Lung (tissue), 12 donors: ENCODE data around the gene BCL6. TPM values are rescaled to one million over a fixed set of nuclear protein-coding genes. Genes with fewer than 3 reads are reported as not detected.

Source experiments
- ATAC-seq: fragments of 200-7000 bp; cut with Tn5 transposase; one replicate; pipeline ENCODE4 v1.9.1; 2020; ENCODE audit warnings: moderate number of reproducible peaks; ENCODE audit not compliant: insufficient read depth, low FRiP score
- DNase-seq, 3 donors: peaks; one replicate each; pipeline ENCODE4 v3.0.0-alpha.2; 2013 to 2017
- H3K27ac ChIP-seq, 2 donors: one replicate each; pipeline ENCODE4 v1.5.1; 2013; ENCODE audit warnings: mild to moderate bottlenecking in 2 of 2, moderate library complexity in 2 of 2, control low read depth in 1 of 2, inconsistent platforms in 1 of 2, low read depth in 1 of 2, low read length in 1 of 2
- H3K27me3 ChIP-seq, 3 donors: one replicate each; pipeline ENCODE4 v1.5.1; 2013; ENCODE audit warnings: low read length in 2 of 3; ENCODE audit not compliant: control insufficient read depth in 3 of 3, insufficient read depth in 3 of 3
- H3K36me3 ChIP-seq, 4 donors: one replicate each; pipeline ENCODE4 v1.5.1; 2013; ENCODE audit warnings: low read length in 4 of 4, mild to moderate bottlenecking in 1 of 4, moderate library complexity in 1 of 4; ENCODE audit not compliant: control insufficient read depth in 4 of 4, insufficient read depth in 4 of 4
- H3K4me1 ChIP-seq, 5 donors: one replicate each; pipeline ENCODE4 v1.5.1; 2013; ENCODE audit warnings: low read length in 5 of 5, mild to moderate bottlenecking in 2 of 5, moderate library complexity in 1 of 5; ENCODE audit not compliant: control insufficient read depth in 5 of 5, insufficient read depth in 5 of 5
- H3K4me3 ChIP-seq: one replicate; pipeline ENCODE4 v1.5.1; 2013; ENCODE audit warnings: mild to moderate bottlenecking, control low read depth, moderate library complexity
- H3K9ac ChIP-seq, 2 donors: one replicate each; pipeline ENCODE4 v1.5.1; 2013; ENCODE audit warnings: low read length in 2 of 2, control low read depth in 1 of 2; ENCODE audit not compliant: insufficient read depth in 1 of 2
- H3K9me3 ChIP-seq, 4 donors: one replicate each; pipeline ENCODE4 v1.5.1; 2013; ENCODE audit warnings: low read length in 3 of 4, mild to moderate bottlenecking in 1 of 4, moderate library complexity in 1 of 4; ENCODE audit not compliant: control insufficient read depth in 4 of 4, insufficient read depth in 3 of 4
- CTCF ChIP-seq: IDR thresholded peaks from 2 replicates; pipeline ENCODE4 v1.5.1; 2012; ENCODE audit warnings: mild to moderate bottlenecking; ENCODE audit errors: control extremely low read depth, extremely low read depth
- WGBS, 2 donors: extraction: QIAGEN DNeasy Blood & Tissue Kit; methylation state at CpG; one replicate each; pipeline ENCODE4 v1.1.7; 2013; 5-methylcytosine and 5-hydroxymethylcytosine counted together
- polyA plus RNA-seq, 2 donors: library from polyadenylated mRNA; stranded (reverse); fragments of 200-250 nt; gene quantifications; one replicate each; pipeline ENCODE4 v1.2.1, GENCODE V29; 2013
- total RNA-seq, 2 donors: library from RNA; depleted of rRNA in 1 of 2; stranded (reverse); fragments of >200 nt in 1 of 2; gene quantifications; one replicate each; pipeline ENCODE4 v1.2.1, GENCODE V29; 2014 to 2021
- donor health status: control.
- donor health status: control.
- donor health status: Bipolar disorder and iron deficiency.
- donor health status: healthy.
- donor health status: DM: yes; HTN: yes; CAD: no.

The BCL6 gene
- total and polyA plus RNA-seq, 4 donors, result 29.4 to 137 (median 76.5) TPM

DNA sequence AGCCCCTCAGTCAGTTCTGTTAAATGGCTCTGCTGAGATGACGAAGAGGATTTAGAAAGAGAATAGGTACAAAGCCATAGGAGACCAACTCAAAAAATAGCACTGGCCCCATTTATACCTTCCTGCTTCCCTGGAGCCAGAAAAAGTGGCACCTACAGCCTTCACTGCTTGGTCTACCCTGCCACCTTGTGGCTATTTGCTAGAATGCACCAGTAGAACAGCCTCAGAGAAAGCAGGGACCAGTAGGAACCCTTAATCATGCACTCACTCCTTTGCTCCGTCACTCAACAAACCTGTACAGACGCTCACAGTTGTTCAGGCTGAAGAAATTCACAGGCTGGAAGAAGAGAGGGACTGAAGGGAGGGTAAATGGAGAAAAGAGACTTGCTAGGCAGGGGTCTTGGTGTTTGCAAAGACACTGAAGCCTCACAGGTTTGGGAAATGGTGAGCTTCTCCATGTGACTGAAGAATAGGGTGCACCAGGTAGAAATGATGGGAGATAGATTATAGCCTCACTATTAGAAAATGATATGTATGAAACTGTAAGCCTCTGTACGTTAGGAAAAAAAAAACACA, 30.8 kb downstream of the BCL6 start:
- ATAC-seq (peak; percentile 77), DNase-seq (peak; percentile 71 to 78 (median 73))
- Histone ChIP-seq H3K27me3 (no peaks in the 10 kb centered on the region), H3K36me3 (no peaks in the 10 kb centered on the region), H3K9ac (no peak overlapping the region), H3K4me1 (no peaks in the 10 kb centered on the region), H3K9me3 (no peaks in the 10 kb centered on the region), H3K27ac (no peak overlapping the region), H3K4me3 (no peak overlapping the region)
- TF ChIP-seq CTCF, result peak; percentile 97
- 20 to 37% methylated on average over 4 of the region's 4 CpGs for WGBS, 2 donors

DNA sequence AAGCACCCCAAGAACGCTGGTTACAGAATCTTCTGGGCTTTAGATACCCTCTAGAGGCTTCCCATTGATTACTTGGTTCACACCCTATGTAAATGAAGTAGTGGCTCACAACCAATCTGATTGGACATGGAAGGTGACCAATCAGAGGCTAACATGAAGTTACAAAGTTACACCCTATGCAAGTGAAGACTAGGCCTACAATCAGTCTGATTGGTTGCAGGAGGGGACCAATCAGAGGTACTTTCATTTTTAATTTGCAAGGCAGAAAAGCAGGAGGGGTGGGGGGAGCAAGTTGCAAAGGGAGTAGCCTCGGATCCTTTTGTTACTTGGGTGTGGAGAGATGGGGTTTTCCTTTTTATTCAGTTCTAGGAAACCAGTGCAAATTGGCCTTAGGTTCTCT, 31.8 kb downstream of the BCL6 start:
- DNase-seq, result no peak
- Histone ChIP-seq H3K27me3 (no peaks in the 10 kb centered on the region), H3K4me1 (no peaks in the 10 kb centered on the region), H3K27ac (no peak overlapping the region), H3K4me3 (no peak overlapping the region), H3K9ac (no peak overlapping the region), H3K9me3 (no peaks in the 10 kb centered on the region), H3K36me3 (no peaks in the 10 kb centered on the region)
- ATAC-seq, result no peak
- WGBS, 2 donors, result 75 to 87% methylated on average over 2 of the region's 2 CpGs
- TF ChIP-seq CTCF, result no peak

GRCh38 chr3:187709155-187709554, 36.1 kb downstream of the BCL6 start:
- H3K36me3 ChIP-seq, result no peaks in the 10 kb centered on the region
- DNase-seq (no peak), ATAC-seq (no peak)
- TF ChIP-seq CTCF, result no peak
- no peak overlapping the region for H3K4me3 ChIP-seq
- H3K27me3 ChIP-seq, result no peaks in the 10 kb centered on the region
- 88 to 89% methylated on average over 4 of the region's 4 CpGs for WGBS, 2 donors
- no peak overlapping the region for H3K9ac ChIP-seq
- H3K9me3 ChIP-seq, result no peaks in the 10 kb centered on the region
- no peak overlapping the region for H3K27ac ChIP-seq
- H3K4me1 ChIP-seq, result no peaks in the 10 kb centered on the region

DNA sequence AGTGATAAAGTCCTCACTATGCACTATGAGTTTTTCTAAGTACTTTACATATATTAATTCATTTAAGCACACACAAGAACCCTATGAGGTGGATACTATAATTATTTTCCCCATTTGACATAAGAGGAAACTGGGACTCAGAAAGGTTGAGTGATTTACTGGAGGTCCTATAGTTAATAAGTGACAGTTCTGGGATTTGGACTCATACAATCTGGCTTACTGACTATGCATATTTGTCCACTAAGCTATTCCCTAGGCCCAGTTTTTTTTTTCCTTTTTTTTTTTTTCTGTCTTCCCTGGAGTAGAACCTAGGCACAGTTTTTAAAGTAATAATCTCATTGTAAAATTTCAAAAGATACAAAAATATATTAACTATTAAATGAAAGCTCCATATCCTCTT, 36.6 kb downstream of the BCL6 start:
- no peak overlapping the region for H3K27ac ChIP-seq
- H3K27me3 ChIP-seq, result no peaks in the 10 kb centered on the region
- no peak overlapping the region for H3K9ac ChIP-seq
- no peak for TF ChIP-seq CTCF
- no peaks in the 10 kb centered on the region for H3K36me3 ChIP-seq
- ATAC-seq (no peak), DNase-seq (no peak)
- H3K4me1 ChIP-seq, result no peaks in the 10 kb centered on the region
- H3K4me3 ChIP-seq, result no peak overlapping the region
- H3K9me3 ChIP-seq, result no peaks in the 10 kb centered on the region
